GM18498 (cell line): ENCODE results near the gene CDH23.

Experiments
- ATAC-seq: cut with Tn5 transposase; IDR thresholded peaks from one replicate; pipeline ENCODE4 v1.9.1; 2021; ENCODE audit warnings: mild to moderate bottlenecking, moderate library complexity; ENCODE audit not compliant: unreplicated experiment

The CDH23 gene

GRCh38 chr10:71632896-71633600 lies 236.3 kb downstream of the CDH23 start:
- ATAC-seq, result no peak

GRCh38 chr10:71633920-71634319 lies 237.2 kb downstream of the CDH23 start:
- no peak for ATAC-seq

GRCh38 chr10:71634531-71635164 lies 237.9 kb downstream of the CDH23 start:
- no peak for ATAC-seq

GRCh38 chr10:71635251-71635866 lies 238.6 kb downstream of the CDH23 start:
- no peak for ATAC-seq

- no peak for ATAC-seq
These were observed 239.1 kb downstream of the CDH23 start for GRCh38 chr10:71635867-71636266.

- ATAC-seq, result no peak
These were observed 239.9 kb downstream of the CDH23 start for GRCh38 chr10:71636588-71636987.

- ATAC-seq, result no peak
These were observed 240.6 kb downstream of the CDH23 start for GRCh38 chr10:71637305-71637704.

- no peak for ATAC-seq
These were observed 241.5 kb downstream of the CDH23 start for GRCh38 chr10:71638064-71638821.

GRCh38 chr10:71638822-71639719 lies 242.4 kb downstream of the CDH23 start:
- ATAC-seq, result no peak

- ATAC-seq, result no peak
These were observed 243.9 kb downstream of the CDH23 start for GRCh38 chr10:71640607-71641006.

- no peak for ATAC-seq
These were observed 244.7 kb downstream of the CDH23 start for GRCh38 chr10:71641449-71641848.

- no peak for ATAC-seq
These were observed 245.3 kb downstream of the CDH23 start for GRCh38 chr10:71641986-71642385.

- ATAC-seq, result no peak
These were observed 247.2 kb downstream of the CDH23 start for GRCh38 chr10:71643904-71644303.

- no peak for ATAC-seq
These were observed 247.8 kb downstream of the CDH23 start for GRCh38 chr10:71644307-71645180.

GRCh38 chr10:71645185-71645584 lies 248.5 kb downstream of the CDH23 start:
- no peak for ATAC-seq

GRCh38 chr10:71646037-71646436 lies 249.3 kb downstream of the CDH23 start:
- no peak for ATAC-seq

GRCh38 chr10:71646592-71647292 lies 250.0 kb downstream of the CDH23 start:
- ATAC-seq, result no peak

GRCh38 chr10:71647526-71648253 lies 251.0 kb downstream of the CDH23 start:
- ATAC-seq, result no peak
